Neural cell (in vitro differentiated cells): ENCODE measurements around the gene HJURP. TPM values are rescaled to one million over a fixed set of nuclear protein-coding genes. Genes with fewer than 3 reads are reported as not detected.

Source experiments
- H2AFZ ChIP-seq: fragments of 200-600, 300-800 bp; sonication (generic), shearing (Covaris generic); 2 replicates; pipeline ENCODE4 v1.6.0; 2014; ENCODE audit warnings: low read depth, mild to moderate bottlenecking, antibody characterized with exemption, low read length, moderate library complexity
- H3F3A ChIP-seq: fragments of 200-600 bp; shearing (Covaris generic); 2 replicates; pipeline ENCODE4 v1.6.1; 2016; ENCODE audit warnings: mild to moderate bottlenecking, moderate library complexity, mixed read lengths, antibody characterized with exemption, low read length; ENCODE audit not compliant: insufficient read depth, poor library complexity, severe bottlenecking
- H3K27ac ChIP-seq: fragments of 200-600, 300-800 bp; sonication (generic), shearing (Covaris generic); 2 replicates; pipeline ENCODE4 v1.5.1; 2014; ENCODE audit warnings: mild to moderate bottlenecking, low read length, moderate library complexity
- H3K27me3 ChIP-seq: fragments of 300-800, 200-600 bp; sonication (generic), shearing (Covaris generic); 2 replicates; pipeline ENCODE4 v1.6.0; 2014; ENCODE audit warnings: mild to moderate bottlenecking, low read depth, low read length, moderate library complexity; ENCODE audit not compliant: insufficient read depth
- H3K36me3 ChIP-seq: fragments of 300-800, 200-600 bp; sonication (generic), shearing (Covaris generic); 2 replicates; pipeline ENCODE4 v1.5.1; 2014; ENCODE audit warnings: mild to moderate bottlenecking, antibody characterized with exemption, low read length, moderate library complexity; ENCODE audit not compliant: insufficient read depth
- H3K4me2 ChIP-seq: fragments of 300-800, 200-600 bp; sonication (generic), shearing (Covaris generic); 2 replicates; pipeline ENCODE4 v1.6.0; 2014; ENCODE audit warnings: mild to moderate bottlenecking, low read length
- H3K4me3 ChIP-seq: fragments of 300-800, 200-600 bp; sonication (generic), shearing (Covaris generic); 2 replicates; pipeline ENCODE4 v1.5.1; 2014; ENCODE audit warnings: mild to moderate bottlenecking, low read length, moderate library complexity
- H3K79me2 ChIP-seq: fragments of 200-600 bp; shearing (Covaris generic); replicated peaks from 2 replicates; pipeline ENCODE4 v1.6.0; 2014; ENCODE audit warnings: mild to moderate bottlenecking, low read length, moderate library complexity; ENCODE audit not compliant: insufficient read depth
- H3K9ac ChIP-seq: fragments of 300-800, 200-600 bp; sonication (generic), shearing (Covaris generic); 2 replicates; pipeline ENCODE4 v1.6.1; 2016; ENCODE audit warnings: mild to moderate bottlenecking, low read length, mixed read lengths
- H3K9me2 ChIP-seq: fragments of 200-600 bp; shearing (Covaris generic); 2 replicates; pipeline ENCODE4 v1.6.1; 2016; ENCODE audit warnings: mild to moderate bottlenecking, low read length, mixed read lengths; ENCODE audit not compliant: insufficient read depth
- H3K9me3 ChIP-seq: fragments of 200-600, 300-800 bp; sonication (generic), shearing (Covaris generic); 2 replicates; pipeline ENCODE4 v1.6.1; 2016; ENCODE audit warnings: mild to moderate bottlenecking, mixed run types, low read length, moderate library complexity, mixed read lengths
- H4K20me1 ChIP-seq: fragments of 200-600 bp; shearing (Covaris generic); 2 replicates; pipeline ENCODE4 v1.6.1; 2016; ENCODE audit warnings: mild to moderate bottlenecking, mixed run types; ENCODE audit not compliant: insufficient read depth
- EP300 ChIP-seq: fragments of 450-650 bp; conservative IDR thresholded peaks from 2 replicates; pipeline ENCODE4 v1.6.1; 2014; ENCODE audit warnings: antibody characterized with exemption, mild to moderate bottlenecking, moderate library complexity; ENCODE audit not compliant: poor library complexity, severe bottlenecking
- EZH2 ChIP-seq: fragments of 200-600, 300-800 bp; shearing (Covaris generic), sonication (generic); IDR thresholded peaks from 2 replicates; pipeline ENCODE4 v1.6.1; 2014; ENCODE audit warnings: antibody characterized with exemption, low read length, borderline replicate concordance, mild to moderate bottlenecking; ENCODE audit not compliant: insufficient read depth, poor library complexity, severe bottlenecking
- MXI1 ChIP-seq: fragments of 450-650 bp; conservative IDR thresholded peaks from 2 replicates; pipeline ENCODE4 v1.6.1; 2014; ENCODE audit warnings: antibody characterized with exemption, mild to moderate bottlenecking; ENCODE audit not compliant: poor library complexity, severe bottlenecking
- POLR2AphosphoS5 ChIP-seq: IDR thresholded peaks from 2 replicates; pipeline ENCODE4 v1.6.1; 2012
- RAD21 ChIP-seq: fragments of 450-650 bp; conservative IDR thresholded peaks from 2 replicates; pipeline ENCODE4 v1.6.1; 2014; ENCODE audit warnings: antibody characterized with exemption, mild to moderate bottlenecking, moderate library complexity
- SMC3 ChIP-seq: fragments of 450-650 bp; conservative IDR thresholded peaks from 2 replicates; pipeline ENCODE4 v1.6.1; 2014; ENCODE audit warnings: antibody characterized with exemption, mild to moderate bottlenecking, moderate library complexity; ENCODE audit not compliant: poor library complexity
- TAF1 ChIP-seq: IDR thresholded peaks from 2 replicates; pipeline ENCODE4 v1.6.1; 2012; ENCODE audit warnings: low read depth
- polyA plus RNA-seq: library from polyadenylated mRNA; depleted of rRNA; stranded (reverse); fragments of >200 nt; gene quantifications from 2 replicates; pipeline ENCODE4 v1.2.3, GENCODE V29; 2014
- TF ChIP-seq, protein P1 (sequence below): IDR thresholded peaks from 2 replicates; pipeline ENCODE4 v1.6.1; 2012; ENCODE audit warnings: borderline replicate concordance
- TF ChIP-seq, protein P2 (sequence below): fragments of 450-650 bp; IDR thresholded peaks from 2 replicates; pipeline ENCODE4 v1.5.1; 2014; ENCODE audit warnings: antibody characterized with exemption, mild to moderate bottlenecking, moderate library complexity; ENCODE audit not compliant: poor library complexity, severe bottlenecking

Gene HJURP
- polyA plus RNA-seq, 1 donor from 2014 or later: 1.3 TPM

DNA sequence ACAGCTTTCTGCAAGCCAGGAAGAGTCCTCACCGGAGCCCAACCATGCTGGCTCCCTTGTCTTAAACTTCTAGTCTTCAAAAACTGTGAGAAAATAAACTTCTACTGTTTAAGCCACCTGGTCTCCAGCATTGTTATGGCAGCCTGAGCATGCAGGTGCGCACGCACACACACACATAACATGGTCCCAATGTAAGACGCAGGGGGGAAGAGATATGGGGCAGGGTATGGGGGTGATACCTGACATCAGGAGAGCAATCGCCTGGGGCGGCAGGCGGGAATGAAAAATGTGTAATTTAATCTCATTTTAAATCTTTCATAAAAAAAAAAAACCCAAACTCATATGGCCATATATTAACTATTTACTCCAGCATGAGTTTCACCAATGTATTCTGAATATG lies 18.0 kb downstream of the HJURP start:
- H2AFZ ChIP-seq: no peak overlapping the region
- H3K4me2 ChIP-seq: no peak overlapping the region
- H3F3A ChIP-seq: no peaks in the 10 kb centered on the region
- peaks cover 4% of the 10 kb centered on the region for H3K79me2 ChIP-seq
- H4K20me1 ChIP-seq: no peaks in the 10 kb centered on the region
- no peaks in the 10 kb centered on the region for H3K27me3 ChIP-seq
- H3K36me3 ChIP-seq: no peaks in the 10 kb centered on the region
- H3K4me3 ChIP-seq: no peak overlapping the region
- H3K9me3 ChIP-seq: no peaks in the 10 kb centered on the region
- H3K9ac ChIP-seq: no peak overlapping the region
- H3K27ac ChIP-seq: no peak overlapping the region
- TF ChIP-seq EZH2 (no peak), EP300 (no peak), MXI1 (no peak)
- H3K9me2 ChIP-seq: no peaks in the 10 kb centered on the region

DNA sequence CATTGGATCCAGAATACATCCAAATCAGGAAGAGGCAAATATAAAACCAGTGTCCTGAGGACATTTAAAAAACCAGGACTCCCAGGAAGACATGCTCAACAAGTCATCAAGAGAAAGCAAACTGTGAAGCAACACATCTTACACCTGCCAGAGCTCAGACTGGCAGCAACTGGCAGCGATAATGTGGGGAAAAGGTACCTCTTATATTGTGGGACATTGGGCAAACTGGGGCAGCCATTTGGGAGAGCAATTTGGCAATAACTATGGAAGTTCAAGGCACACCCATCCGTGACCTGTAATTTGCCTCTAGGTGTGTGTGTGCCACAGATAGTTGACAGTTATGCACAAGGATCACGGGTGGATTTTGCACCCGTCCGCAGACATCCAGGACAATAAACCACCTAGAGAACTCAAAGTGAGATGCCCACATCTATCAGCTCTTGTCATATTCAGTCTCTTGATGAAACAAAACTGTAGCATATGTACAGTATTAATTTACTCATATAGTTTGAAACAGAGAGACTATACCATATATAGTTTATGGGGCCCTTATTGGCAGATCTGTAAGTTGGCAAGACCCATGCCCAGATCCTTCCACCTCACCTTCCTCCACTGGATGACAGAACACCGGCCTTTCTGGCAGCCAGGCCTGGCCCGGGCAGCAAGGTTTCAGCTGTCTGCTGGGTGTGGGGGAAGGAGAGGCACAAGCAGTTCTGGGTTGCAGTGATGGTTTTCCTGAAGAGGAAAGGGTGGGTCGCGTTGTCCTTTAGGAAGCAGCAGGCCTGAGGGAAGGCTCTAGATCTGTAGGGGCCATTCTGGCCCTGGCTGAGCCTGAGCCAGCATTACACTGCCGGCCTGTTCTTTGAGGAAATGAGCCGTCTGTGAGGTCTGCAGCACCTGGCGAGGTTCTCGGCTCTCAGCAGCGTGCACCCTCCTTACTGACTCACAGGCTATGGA lies 18.8 kb downstream of the HJURP start:
- Histone ChIP-seq H3K36me3 (no peaks in the 10 kb centered on the region), H3K79me2 (peaks cover 4% of the 10 kb centered on the region), H3F3A (no peaks in the 10 kb centered on the region), H3K9me3 (no peaks in the 10 kb centered on the region), H3K9me2 (no peaks in the 10 kb centered on the region), H2AFZ (no peak overlapping the region), H3K9ac (no peak overlapping the region), H3K4me3 (no peak overlapping the region), H3K27ac (no peak overlapping the region), H3K4me2 (no peak overlapping the region), H4K20me1 (no peaks in the 10 kb centered on the region), H3K27me3 (no peaks in the 10 kb centered on the region)
- TF ChIP-seq TAF1: no peak
- no peak for TF ChIP-seq EP300
- no peak for TF ChIP-seq EZH2
- TF ChIP-seq, protein P1, sequence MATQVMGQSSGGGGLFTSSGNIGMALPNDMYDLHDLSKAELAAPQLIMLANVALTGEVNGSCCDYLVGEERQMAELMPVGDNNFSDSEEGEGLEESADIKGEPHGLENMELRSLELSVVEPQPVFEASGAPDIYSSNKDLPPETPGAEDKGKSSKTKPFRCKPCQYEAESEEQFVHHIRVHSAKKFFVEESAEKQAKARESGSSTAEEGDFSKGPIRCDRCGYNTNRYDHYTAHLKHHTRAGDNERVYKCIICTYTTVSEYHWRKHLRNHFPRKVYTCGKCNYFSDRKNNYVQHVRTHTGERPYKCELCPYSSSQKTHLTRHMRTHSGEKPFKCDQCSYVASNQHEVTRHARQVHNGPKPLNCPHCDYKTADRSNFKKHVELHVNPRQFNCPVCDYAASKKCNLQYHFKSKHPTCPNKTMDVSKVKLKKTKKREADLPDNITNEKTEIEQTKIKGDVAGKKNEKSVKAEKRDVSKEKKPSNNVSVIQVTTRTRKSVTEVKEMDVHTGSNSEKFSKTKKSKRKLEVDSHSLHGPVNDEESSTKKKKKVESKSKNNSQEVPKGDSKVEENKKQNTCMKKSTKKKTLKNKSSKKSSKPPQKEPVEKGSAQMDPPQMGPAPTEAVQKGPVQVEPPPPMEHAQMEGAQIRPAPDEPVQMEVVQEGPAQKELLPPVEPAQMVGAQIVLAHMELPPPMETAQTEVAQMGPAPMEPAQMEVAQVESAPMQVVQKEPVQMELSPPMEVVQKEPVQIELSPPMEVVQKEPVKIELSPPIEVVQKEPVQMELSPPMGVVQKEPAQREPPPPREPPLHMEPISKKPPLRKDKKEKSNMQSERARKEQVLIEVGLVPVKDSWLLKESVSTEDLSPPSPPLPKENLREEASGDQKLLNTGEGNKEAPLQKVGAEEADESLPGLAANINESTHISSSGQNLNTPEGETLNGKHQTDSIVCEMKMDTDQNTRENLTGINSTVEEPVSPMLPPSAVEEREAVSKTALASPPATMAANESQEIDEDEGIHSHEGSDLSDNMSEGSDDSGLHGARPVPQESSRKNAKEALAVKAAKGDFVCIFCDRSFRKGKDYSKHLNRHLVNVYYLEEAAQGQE: no peak
- TF ChIP-seq, protein P2, sequence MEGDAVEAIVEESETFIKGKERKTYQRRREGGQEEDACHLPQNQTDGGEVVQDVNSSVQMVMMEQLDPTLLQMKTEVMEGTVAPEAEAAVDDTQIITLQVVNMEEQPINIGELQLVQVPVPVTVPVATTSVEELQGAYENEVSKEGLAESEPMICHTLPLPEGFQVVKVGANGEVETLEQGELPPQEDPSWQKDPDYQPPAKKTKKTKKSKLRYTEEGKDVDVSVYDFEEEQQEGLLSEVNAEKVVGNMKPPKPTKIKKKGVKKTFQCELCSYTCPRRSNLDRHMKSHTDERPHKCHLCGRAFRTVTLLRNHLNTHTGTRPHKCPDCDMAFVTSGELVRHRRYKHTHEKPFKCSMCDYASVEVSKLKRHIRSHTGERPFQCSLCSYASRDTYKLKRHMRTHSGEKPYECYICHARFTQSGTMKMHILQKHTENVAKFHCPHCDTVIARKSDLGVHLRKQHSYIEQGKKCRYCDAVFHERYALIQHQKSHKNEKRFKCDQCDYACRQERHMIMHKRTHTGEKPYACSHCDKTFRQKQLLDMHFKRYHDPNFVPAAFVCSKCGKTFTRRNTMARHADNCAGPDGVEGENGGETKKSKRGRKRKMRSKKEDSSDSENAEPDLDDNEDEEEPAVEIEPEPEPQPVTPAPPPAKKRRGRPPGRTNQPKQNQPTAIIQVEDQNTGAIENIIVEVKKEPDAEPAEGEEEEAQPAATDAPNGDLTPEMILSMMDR: no peak
- no peak for TF ChIP-seq SMC3
- TF ChIP-seq MXI1: no peak
- TF ChIP-seq RAD21: no peak
- TF ChIP-seq POLR2AphosphoS5: no peak
